Sigmoid colon (tissue), 4 donors: ENCODE results near the gene SSBP3.

Experiments used
- EP300 ChIP-seq, 4 donors: sonication (generic); formaldehyde crosslinking; IDR thresholded peaks; one replicate each; pipeline ENCODE4 v1.6.1; 2017; ENCODE audit warnings: antibody characterized with exemption in 4 of 4
- POLR2A ChIP-seq, 2 donors: fragments of 450-650 bp; IDR thresholded peaks; one replicate each; pipeline ENCODE4 v1.6.1; 2016; ENCODE audit warnings: antibody characterized with exemption in 2 of 2, mild to moderate bottlenecking in 2 of 2, moderate library complexity in 2 of 2
- POLR2AphosphoS5 ChIP-seq, 4 donors: sonication (generic); formaldehyde crosslinking; IDR thresholded peaks; one replicate each; pipeline ENCODE4 v1.6.1; 2017; ENCODE audit warnings: antibody characterized with exemption in 4 of 4
- TF ChIP-seq, protein P1 (sequence below), 4 experiments: fragments of 450-650 bp in 3 of 4; fragments of 200-600 bp in 1 of 4; IDR thresholded peaks; one replicate each; pipeline ENCODE4 v1.5.1; 2016 to 2019; ENCODE audit warnings: antibody characterized with exemption in 4 of 4, mild to moderate bottlenecking in 3 of 4, moderate library complexity in 2 of 4

DNA sequence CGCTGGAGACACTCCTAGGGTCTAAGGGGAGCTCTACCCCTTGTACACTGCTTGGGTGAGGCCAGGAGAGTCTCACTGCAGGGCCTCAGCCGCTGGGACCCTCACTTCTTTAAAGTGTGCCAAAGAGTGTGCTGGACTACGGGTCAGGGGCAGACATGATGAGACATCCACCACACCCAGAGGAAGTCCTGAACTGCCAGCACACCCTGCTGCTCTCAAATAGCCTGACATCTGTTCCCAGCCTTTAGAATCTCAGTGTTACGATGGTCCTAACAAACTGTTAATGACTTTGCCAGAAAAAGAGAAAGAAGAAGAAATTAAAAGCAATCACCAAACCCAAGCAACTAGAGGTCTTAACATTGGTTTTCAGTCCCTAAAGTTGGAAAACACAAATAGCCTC is 157.2 kb downstream of the SSBP3 start:
- TF ChIP-seq, protein P1, sequence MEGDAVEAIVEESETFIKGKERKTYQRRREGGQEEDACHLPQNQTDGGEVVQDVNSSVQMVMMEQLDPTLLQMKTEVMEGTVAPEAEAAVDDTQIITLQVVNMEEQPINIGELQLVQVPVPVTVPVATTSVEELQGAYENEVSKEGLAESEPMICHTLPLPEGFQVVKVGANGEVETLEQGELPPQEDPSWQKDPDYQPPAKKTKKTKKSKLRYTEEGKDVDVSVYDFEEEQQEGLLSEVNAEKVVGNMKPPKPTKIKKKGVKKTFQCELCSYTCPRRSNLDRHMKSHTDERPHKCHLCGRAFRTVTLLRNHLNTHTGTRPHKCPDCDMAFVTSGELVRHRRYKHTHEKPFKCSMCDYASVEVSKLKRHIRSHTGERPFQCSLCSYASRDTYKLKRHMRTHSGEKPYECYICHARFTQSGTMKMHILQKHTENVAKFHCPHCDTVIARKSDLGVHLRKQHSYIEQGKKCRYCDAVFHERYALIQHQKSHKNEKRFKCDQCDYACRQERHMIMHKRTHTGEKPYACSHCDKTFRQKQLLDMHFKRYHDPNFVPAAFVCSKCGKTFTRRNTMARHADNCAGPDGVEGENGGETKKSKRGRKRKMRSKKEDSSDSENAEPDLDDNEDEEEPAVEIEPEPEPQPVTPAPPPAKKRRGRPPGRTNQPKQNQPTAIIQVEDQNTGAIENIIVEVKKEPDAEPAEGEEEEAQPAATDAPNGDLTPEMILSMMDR (IDR thresholded peaks at IDR 0.05): no peak
- no peak for TF ChIP-seq POLR2A (IDR thresholded peaks at IDR 0.05)
- TF ChIP-seq EP300 (IDR thresholded peaks at IDR 0.05): no peak
- TF ChIP-seq POLR2AphosphoS5 (IDR thresholded peaks at IDR 0.05): no peak
